Upper lobe of left lung (tissue), 6 donors: ENCODE results near the gene TSPOAP1. TPM values are rescaled to one million over a fixed set of nuclear protein-coding genes. Genes with fewer than 3 reads are reported as not detected.

Experiments used
- ATAC-seq, 2 donors: fragments of 200-7000 bp; cut with Tn5 transposase; one replicate each; pipeline ENCODE4 v1.9.1; 2022; ENCODE audit warnings: mild to moderate bottlenecking in 2 of 2, moderate library complexity in 2 of 2; ENCODE audit not compliant: low FRiP score in 2 of 2
- DNase-seq, 2 donors: peaks; one replicate each; pipeline ENCODE4 v3.0.0-alpha.2; 2019 to 2020
- H3K27ac ChIP-seq, 4 donors: fragments of 200-600 bp; sonication (generic); one replicate each; pipeline ENCODE4 v1.5.1; 2016 to 2019
- H3K27me3 ChIP-seq, 4 donors: fragments of 200-600 bp; sonication (generic); one replicate each; pipeline ENCODE4 v1.5.1; 2017 to 2019
- H3K36me3 ChIP-seq, 4 donors: fragments of 200-600 bp; sonication (generic); one replicate each; pipeline ENCODE4 v1.5.1; 2016 to 2019
- H3K4me1 ChIP-seq, 4 donors: fragments of 200-600 bp; sonication (generic); one replicate each; pipeline ENCODE4 v1.5.1; 2018 to 2019
- H3K4me3 ChIP-seq, 4 donors: fragments of 200-600 bp; sonication (generic); one replicate each; pipeline ENCODE4 v1.5.1; 2017 to 2019; ENCODE audit warnings: mild to moderate bottlenecking in 2 of 4, moderate library complexity in 1 of 4
- H3K9me3 ChIP-seq, 4 donors: fragments of 200-600 bp; sonication (generic); one replicate each; pipeline ENCODE4 v1.5.1; 2018 to 2019
- CTCF ChIP-seq, 6 experiments: fragments of 450-650 bp in 4 of 6; fragments of 200-600 bp in 2 of 6; sonication (generic) in 2 of 6; IDR thresholded peaks; one replicate each; pipeline ENCODE4 v1.5.1; 2016 to 2019; ENCODE audit warnings: antibody characterized with exemption in 6 of 6
- EP300 ChIP-seq, 4 donors: sonication (generic); formaldehyde crosslinking; IDR thresholded peaks; one replicate each; pipeline ENCODE4 v1.5.1; 2017; ENCODE audit warnings: antibody characterized with exemption in 4 of 4, control low read depth in 2 of 4
- POLR2A ChIP-seq, 4 donors: fragments of 450-650 bp; IDR thresholded peaks; one replicate each; pipeline ENCODE4 v1.5.1; 2016 to 2017; ENCODE audit warnings: antibody characterized with exemption in 4 of 4, mild to moderate bottlenecking in 2 of 4
- POLR2AphosphoS5 ChIP-seq, 2 donors: sonication (generic); formaldehyde crosslinking; IDR thresholded peaks; one replicate each; pipeline ENCODE4 v1.5.1; 2017; ENCODE audit warnings: antibody characterized with exemption in 2 of 2
- WGBS, 2 donors: methylation state at CpG; one replicate each; pipeline ENCODE4 v1.1.5; 2017 to 2018; 5-methylcytosine and 5-hydroxymethylcytosine counted together
- total RNA-seq, 6 donors: library from RNA; depleted of rRNA in 4 of 6; stranded (reverse); fragments of >200 nt in 4 of 6; gene quantifications; one replicate each; pipeline versions ENCODE4 v1.1.0 to v1.2.1, GENCODE V29; 2016 to 2021
- donor health status: DM: no; HTN: no; CAD: no; lungs with moderate emphysema.
- donor health status: DM: no; HTN: yes; CAD: no; lungs with severe emphysema.

The TSPOAP1 gene
- total RNA-seq, 6 donors from 2014 or later = 14.0 to 50.3 (median 24.1) TPM

GRCh38 chr17:58319173-58320162 is 9.1 kb downstream of the TSPOAP1 start:
- no peaks in the 10 kb centered on the region for H3K9me3 ChIP-seq
- no peak overlapping the region for H3K27ac ChIP-seq
- no peak for ATAC-seq
- H3K36me3 ChIP-seq = no peaks in the 10 kb centered on the region
- no peak for TF ChIP-seq POLR2A (IDR thresholded peaks at IDR 0.05)
- no peak for TF ChIP-seq POLR2AphosphoS5 (IDR thresholded peaks at IDR 0.05)
- TF ChIP-seq CTCF (IDR thresholded peaks at IDR 0.05) = no peak
- TF ChIP-seq EP300 (IDR thresholded peaks at IDR 0.05) = no peak
- no peak for DNase-seq
- H3K4me3 ChIP-seq = no peak overlapping the region
- no peaks in the 10 kb centered on the region for H3K27me3 ChIP-seq
- 77 to 86% methylated on average over 13 to 23 of the region's 25 CpGs for WGBS, 2 donors
- peaks cover 0 to 9% (median 7%) of the 10 kb centered on the region in 4 donors for H3K4me1 ChIP-seq

- no peaks in the 10 kb centered on the region for H3K36me3 ChIP-seq
- no peak overlapping the region for H3K4me3 ChIP-seq
- H3K9me3 ChIP-seq = no peaks in the 10 kb centered on the region
- no peaks in the 10 kb centered on the region for H3K27me3 ChIP-seq
- H3K4me1 ChIP-seq = peaks cover 0 to 3% (median 1%) of the 10 kb centered on the region in 4 donors
- ATAC-seq (no peak), DNase-seq (no peak)
- H3K27ac ChIP-seq = no peak overlapping the region
- TF ChIP-seq POLR2AphosphoS5 (IDR thresholded peaks at IDR 0.05) (no peak), EP300 (IDR thresholded peaks at IDR 0.05) (no peak), POLR2A (IDR thresholded peaks at IDR 0.05) (no peak)
- WGBS, 2 donors = 84 to 87% methylated on average over 6 to 7 of the region's 7 CpGs
These were observed 9.9 kb downstream of the TSPOAP1 start for GRCh38 chr17:58318627-58319172.

GRCh38 chr17:58318065-58318481 is 10.5 kb downstream of the TSPOAP1 start:
- Histone ChIP-seq H3K27ac (no peak overlapping the region), H3K9me3 (no peaks in the 10 kb centered on the region), H3K4me3 (no peak overlapping the region), H3K36me3 (no peaks in the 10 kb centered on the region), H3K4me1 (no peaks in the 10 kb centered on the region), H3K27me3 (no peaks in the 10 kb centered on the region)
- no peak for ATAC-seq
- no peak for TF ChIP-seq CTCF (IDR thresholded peaks at IDR 0.05)
- no peak for TF ChIP-seq EP300 (IDR thresholded peaks at IDR 0.05)
- TF ChIP-seq POLR2AphosphoS5 (IDR thresholded peaks at IDR 0.05) = no peak
- TF ChIP-seq POLR2A (IDR thresholded peaks at IDR 0.05) = no peak
- peak in 1 of 2 donors; percentile 12 for DNase-seq
- 93 to 97% methylated on average over 7 of the region's 9 CpGs for WGBS, 2 donors

- WGBS, 2 donors = 14 to 24% methylated on average over 5 of the region's 5 CpGs
- no peak overlapping the region for H3K4me3 ChIP-seq
- no peak overlapping the region for H3K27ac ChIP-seq
- no peaks in the 10 kb centered on the region for H3K36me3 ChIP-seq
- TF ChIP-seq CTCF (IDR thresholded peaks at IDR 0.05) (peak; percentile 35 to 78 (median 62)), POLR2AphosphoS5 (IDR thresholded peaks at IDR 0.05) (no peak), POLR2A (IDR thresholded peaks at IDR 0.05) (no peak)
- no peaks in the 10 kb centered on the region for H3K9me3 ChIP-seq
- DNase-seq = peak in 1 of 2 donors; percentile 47
- H3K27me3 ChIP-seq = no peaks in the 10 kb centered on the region
- ATAC-seq = peak in 1 of 2 donors; percentile 56
- H3K4me1 ChIP-seq = no peaks in the 10 kb centered on the region
These were observed 11.1 kb downstream of the TSPOAP1 start for GRCh38 chr17:58317421-58318064.
